NB4 (cell line): Measurements from ENCODE around the gene TTC22.

Experiments used
- DNase-seq: peaks from one replicate; pipeline ENCODE4 v3.0.0; 2010; ENCODE audit warnings: low read depth
- H3K4me3 ChIP-seq: one replicate; pipeline ENCODE4 v1.5.1; 2011; ENCODE audit warnings: mild to moderate bottlenecking, low read depth, low read length, moderate library complexity
- CTCF ChIP-seq: IDR thresholded peaks from one replicate; pipeline ENCODE4 v1.5.1; 2012; ENCODE audit warnings: low read depth, low read length
- MYC ChIP-seq: IDR thresholded peaks from 2 replicates; pipeline ENCODE4 v1.6.1; 2011; ENCODE audit warnings: low read depth, low read length
- POLR2A ChIP-seq: IDR thresholded peaks from 2 replicates; pipeline ENCODE4 v1.6.1; 2011; ENCODE audit warnings: mild to moderate bottlenecking; ENCODE audit not compliant: insufficient read length; ENCODE audit errors: extremely low read depth
- TF ChIP-seq, protein P1 (sequence below): IDR thresholded peaks from 2 replicates; pipeline ENCODE4 v1.6.1; 2011; ENCODE audit warnings: low read depth, low read length

The TTC22 gene

DNA sequence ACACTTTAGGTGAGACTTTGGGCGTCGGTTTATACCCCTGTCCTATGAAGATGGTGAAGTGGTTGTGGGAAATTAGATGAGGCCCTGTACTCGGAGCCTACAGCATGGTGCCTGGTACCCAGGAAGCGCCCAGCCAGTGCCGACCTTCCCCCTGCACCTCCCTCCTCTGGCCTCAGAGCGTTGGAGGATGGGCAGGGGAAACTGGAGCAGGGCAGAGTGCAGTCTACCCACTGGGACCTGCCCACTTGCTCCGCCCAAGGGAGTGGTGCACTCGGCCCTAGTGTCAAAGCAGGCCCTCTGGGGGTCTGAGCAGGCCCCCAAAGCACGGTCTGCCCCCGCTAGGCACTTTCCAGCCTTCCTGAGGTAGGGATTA, 13.0 kb upstream of the TTC22 start:
- H3K4me3 ChIP-seq, result no peak overlapping the region

DNA sequence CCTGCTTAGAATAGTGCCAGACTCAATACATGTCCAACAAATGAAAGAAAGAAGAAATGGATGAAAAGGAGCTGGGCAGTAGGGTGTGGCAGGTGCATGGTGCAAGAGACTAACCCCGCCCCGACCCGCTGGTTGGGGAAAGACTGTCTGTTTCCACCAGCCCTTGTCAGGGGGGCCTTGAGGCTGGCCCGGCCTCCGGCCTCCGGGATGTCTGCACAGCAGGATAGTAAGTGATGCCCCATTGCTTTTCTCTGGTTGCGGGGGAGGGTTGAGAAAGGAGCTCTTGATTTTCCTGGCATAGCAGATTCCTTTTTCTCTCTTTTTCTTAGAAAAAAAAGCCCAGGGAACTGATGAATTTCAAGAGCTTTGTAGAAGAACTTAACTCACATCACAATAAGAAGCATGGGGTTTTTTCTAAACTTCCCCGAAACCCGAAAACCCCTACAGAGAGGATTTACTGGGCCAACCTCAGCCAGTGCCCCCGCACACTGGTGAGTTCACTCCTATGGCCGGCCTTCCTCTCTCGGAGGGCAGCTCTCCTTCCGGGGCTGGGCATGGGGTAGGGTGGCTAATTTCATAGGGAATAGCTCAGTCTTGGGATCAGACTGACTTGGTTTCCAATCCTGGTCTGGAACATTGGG, 12.5 kb upstream of the TTC22 start:
- H3K4me3 ChIP-seq, result no peak overlapping the region
- DNase-seq, result no peak
- TF ChIP-seq, protein P1, sequence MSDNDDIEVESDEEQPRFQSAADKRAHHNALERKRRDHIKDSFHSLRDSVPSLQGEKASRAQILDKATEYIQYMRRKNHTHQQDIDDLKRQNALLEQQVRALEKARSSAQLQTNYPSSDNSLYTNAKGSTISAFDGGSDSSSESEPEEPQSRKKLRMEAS, result no peak
- TF ChIP-seq CTCF (no peak), MYC (no peak), POLR2A (no peak)

More for the DNA sequence above, 13.0 kb upstream of the TTC22 start:
- DNase-seq, result no peak
- TF ChIP-seq POLR2A (no peak), CTCF (no peak), MYC (no peak)
- TF ChIP-seq, protein P1, result no peak

DNA sequence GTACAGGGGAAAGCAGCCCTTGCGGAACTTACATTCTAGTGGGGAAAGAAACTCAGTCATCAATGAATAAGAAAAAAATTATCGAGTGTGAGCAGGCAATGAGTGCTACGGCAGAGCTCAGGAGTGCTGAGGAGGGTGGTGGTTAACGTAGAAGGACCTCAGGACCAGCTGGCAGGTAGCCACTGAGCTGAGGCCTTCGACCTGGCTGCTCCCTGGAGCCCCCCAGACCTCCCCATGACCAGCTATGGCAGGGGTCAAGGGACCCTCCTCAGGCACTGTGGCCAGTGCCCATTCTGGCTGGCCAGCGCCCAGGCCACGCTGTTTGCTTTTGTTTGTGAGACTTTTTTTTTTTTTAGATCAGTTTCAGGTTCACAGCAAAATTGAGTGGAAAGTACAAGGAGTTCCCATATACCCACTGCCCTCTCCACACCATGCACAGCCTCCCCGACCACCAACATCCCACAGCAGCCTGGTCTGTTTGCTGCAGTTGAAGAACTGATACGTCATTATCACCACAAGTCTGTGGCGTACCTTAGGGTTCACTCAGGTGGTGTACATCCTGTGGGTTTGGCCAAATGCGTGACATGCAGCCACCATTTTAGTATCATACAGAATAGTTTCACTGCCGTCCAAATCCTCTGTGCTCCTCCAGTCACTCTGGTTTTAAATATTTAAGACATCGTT, 11.8 kb upstream of the TTC22 start:
- no peak for DNase-seq
- TF ChIP-seq POLR2A (no peak), CTCF (no peak), MYC (no peak)
- TF ChIP-seq, protein P1, result no peak
- no peak overlapping the region for H3K4me3 ChIP-seq

GRCh38 chr1:54811739-54812655, 10.9 kb upstream of the TTC22 start:
- H3K4me3 ChIP-seq, result no peak overlapping the region
- no peak for DNase-seq
- TF ChIP-seq MYC (no peak), POLR2A (no peak), CTCF (no peak)
- TF ChIP-seq, protein P1, result no peak

- no peak overlapping the region for H3K4me3 ChIP-seq
- no peak for DNase-seq
- TF ChIP-seq, protein P1, result no peak
- no peak for TF ChIP-seq CTCF
- no peak for TF ChIP-seq POLR2A
- TF ChIP-seq MYC, result no peak
Measured at GRCh38 chr1:54811066-54811465, 9.9 kb upstream of the TTC22 start.
